Activated naive CD4-positive, alpha-beta T cell treated with anti-CD3 and anti-CD28 coated beads, Interleukin-2, amount 50 U/mL, for 16 hours (primary cell): ENCODE results near the gene SFXN4.
"Not testable (repeated sequence)": the region's sequence is repeated elsewhere in the genome, so short reads cannot be mapped to it uniquely, and the experiment has no call there.

ENCODE experiments used
- DNase-seq: peaks from one replicate; pipeline ENCODE4 v3.0.0-alpha.2; 2020

SFXN4 gene

GRCh38 chr10:119104654-119105015 is 60.9 kb downstream of the SFXN4 start:
- DNase-seq, result no peak

- DNase-seq, result peak; percentile 65
These were observed 61.4 kb downstream of the SFXN4 start, which contains the start of gene DENND10 for GRCh38 chr10:119103903-119104653. TSS of gene DENND10 (plus strand) at chr10:119104113. CDS start at chr10:119104143, 30 bp downstream.

GRCh38 chr10:119103241-119103902 is 62.1 kb downstream of the SFXN4 start:
- DNase-seq, result no peak

GRCh38 chr10:119101366-119102098 is 64.0 kb downstream of the SFXN4 start:
- DNase-seq, result no peak

- DNase-seq, result no peak
These were observed 64.9 kb downstream of the SFXN4 start for GRCh38 chr10:119100434-119101238.

- no peak for DNase-seq
These were observed 66.9 kb downstream of the SFXN4 start for GRCh38 chr10:119098576-119098975.

- not testable (repeated sequence) for DNase-seq
These were observed 68.7 kb downstream of the SFXN4 start for GRCh38 chr10:119096641-119097415.

GRCh38 chr10:119095640-119096039 is 69.9 kb downstream of the SFXN4 start:
- DNase-seq, result no peak

GRCh38 chr10:119090968-119091367 is 74.5 kb downstream of the SFXN4 start:
- DNase-seq, result no peak
